ENCODE measurements around the gene FLYWCH2.
"Not testable (repeated sequence)": the region's sequence is repeated elsewhere in the genome, so short reads cannot be mapped to it uniquely, and the experiment has no call there.

FLYWCH2 gene

GRCh38 chr16:2938206-2938605 lies 55.2 kb downstream of the FLYWCH2 start:
- H3K27me3 ChIP-seq (ENCODE audit: control insufficient read depth in 1 of 2, insufficient read depth in 1 of 2, low read length in 2 of 2) = no peaks in the 10 kb centered on the region
- WGBS = 94% methylated on average over 12 of the region's 12 CpGs

GRCh38 chr16:2939968-2940367 lies 57.0 kb downstream of the FLYWCH2 start:
- no peak overlapping the region for H2AK5ac ChIP-seq (ENCODE audit: low read length, severe bottlenecking)
- H2BK120ac ChIP-seq (ENCODE audit: low read depth, low read length) = no peak overlapping the region
- no peak overlapping the region for H3K27ac ChIP-seq (ENCODE audit: low read length, poor library complexity, severe bottlenecking)
- H2BK5ac ChIP-seq (ENCODE audit: low read depth, low read length, poor library complexity, severe bottlenecking) = no peak overlapping the region
- no peak overlapping the region for H2AFZ ChIP-seq (ENCODE audit: low read depth, low read length)
- H3K4me3 ChIP-seq (ENCODE audit: insufficient read depth in 1 of 2, low read depth in 1 of 2, low read length in 2 of 2) = no peak overlapping the region
- no peak overlapping the region for H3K4ac ChIP-seq (ENCODE audit: low read depth in 1 of 2, low read length in 2 of 2)
- no peak overlapping the region for H4K91ac ChIP-seq (ENCODE audit: low read length)
- H2BK12ac ChIP-seq (ENCODE audit: low read length in 2 of 2) = no peak overlapping the region
- H3K79me1 ChIP-seq (replicated peaks; ENCODE audit: low read length, poor library complexity, severe bottlenecking) = peaks cover 15% of the 10 kb centered on the region
- no peak overlapping the region for H3K14ac ChIP-seq (ENCODE audit: low read length in 2 of 2)
- H2BK15ac ChIP-seq (ENCODE audit: low read depth, poor library complexity, severe bottlenecking) = no peak overlapping the region
- H3K36me3 ChIP-seq (ENCODE audit: control insufficient read depth in 1 of 2, insufficient read depth in 2 of 2, low read depth in 1 of 2, low read length in 2 of 2) = peaks cover 80 to 87% of the 10 kb centered on the region in 2 experiments
- H4K8ac ChIP-seq (ENCODE audit: low read length) = no peak overlapping the region
- no peak overlapping the region for H3K18ac ChIP-seq (ENCODE audit: low read depth in 1 of 2, low read length in 2 of 2)
- H3K9ac ChIP-seq (ENCODE audit: low read length) = no peak overlapping the region
- H3K4me2 ChIP-seq (ENCODE audit: low read length, poor library complexity, severe bottlenecking) = no peak overlapping the region
- WGBS = 89% methylated on average over 2 of the region's 2 CpGs
- H3K27me3 ChIP-seq (ENCODE audit: control insufficient read depth in 1 of 2, insufficient read depth in 1 of 2, low read length in 2 of 2) = no peaks in the 10 kb centered on the region
- H3K23ac ChIP-seq (ENCODE audit: low read length in 2 of 2) = no peak overlapping the region
- H3K9me3 ChIP-seq (ENCODE audit: control insufficient read depth, low read length) = no peaks in the 10 kb centered on the region
- peaks cover 3% of the 10 kb centered on the region for H3K4me1 ChIP-seq (ENCODE audit: control insufficient read depth, insufficient read depth, low read depth, low read length)
- DNase-seq = no peak

More at GRCh38 chr16:2938206-2938605, 55.2 kb downstream of the FLYWCH2 start:
- H3K36me3 ChIP-seq (ENCODE audit: control insufficient read depth in 1 of 2, insufficient read depth in 2 of 2, low read depth in 1 of 2, low read length in 2 of 2) = peaks cover 86 to 88% of the 10 kb centered on the region in 2 experiments
- peaks cover 21% of the 10 kb centered on the region for H3K79me1 ChIP-seq (replicated peaks; ENCODE audit: low read length, poor library complexity, severe bottlenecking)
- peaks cover 3% of the 10 kb centered on the region for H3K4me1 ChIP-seq (ENCODE audit: control insufficient read depth, insufficient read depth, low read depth, low read length)
- no peak overlapping the region for H2AK5ac ChIP-seq (ENCODE audit: low read length, severe bottlenecking)
- no peak overlapping the region for H3K4me3 ChIP-seq (ENCODE audit: insufficient read depth in 1 of 2, low read depth in 1 of 2, low read length in 2 of 2)
- H2BK12ac ChIP-seq (ENCODE audit: low read length in 2 of 2) = no peak overlapping the region
- H3K9me3 ChIP-seq (ENCODE audit: control insufficient read depth, low read length) = no peaks in the 10 kb centered on the region
- H4K91ac ChIP-seq (ENCODE audit: low read length) = no peak overlapping the region
- no peak overlapping the region for H2BK120ac ChIP-seq (ENCODE audit: low read depth, low read length)
- no peak overlapping the region for H3K27ac ChIP-seq (ENCODE audit: low read length, poor library complexity, severe bottlenecking)
- peak overlapping the region in 1 of 2 experiments; percentile 63 for H3K14ac ChIP-seq (ENCODE audit: low read length in 2 of 2)
- no peak for DNase-seq
- H3K18ac ChIP-seq (ENCODE audit: low read depth in 1 of 2, low read length in 2 of 2) = no peak overlapping the region
- H2AFZ ChIP-seq (ENCODE audit: low read depth, low read length) = no peak overlapping the region
- no peak overlapping the region for H3K4ac ChIP-seq (ENCODE audit: low read depth in 1 of 2, low read length in 2 of 2)
- no peak overlapping the region for H2BK15ac ChIP-seq (ENCODE audit: low read depth, poor library complexity, severe bottlenecking)
- H3K9ac ChIP-seq (ENCODE audit: low read length) = no peak overlapping the region
- H2BK5ac ChIP-seq (ENCODE audit: low read depth, low read length, poor library complexity, severe bottlenecking) = no peak overlapping the region
- no peak overlapping the region for H3K4me2 ChIP-seq (ENCODE audit: low read length, poor library complexity, severe bottlenecking)
- no peak overlapping the region for H3K23ac ChIP-seq (ENCODE audit: low read length in 2 of 2)
- no peak overlapping the region for H4K8ac ChIP-seq (ENCODE audit: low read length)

DNA sequence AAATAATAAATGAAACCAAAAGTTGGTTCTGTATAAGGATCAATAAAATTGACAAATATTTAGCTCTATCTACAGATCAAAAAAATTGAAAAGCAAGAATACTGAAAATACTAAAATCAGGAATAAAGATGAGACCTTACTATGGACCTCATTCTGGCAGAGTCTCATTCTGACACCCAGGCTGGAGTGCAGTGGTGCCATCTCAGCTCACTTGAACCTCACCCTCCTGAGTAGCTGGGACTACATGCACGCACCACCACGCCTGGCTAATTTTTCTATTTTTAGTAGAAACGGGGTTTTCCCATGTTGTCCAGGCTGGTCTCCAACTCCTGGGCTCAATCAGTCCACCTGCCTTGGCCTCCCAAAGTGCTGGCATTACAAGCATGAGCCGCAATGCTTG lies 59.0 kb downstream of the FLYWCH2 start:
- no peak overlapping the region for H3K23ac ChIP-seq (ENCODE audit: low read length in 2 of 2)
- no peak overlapping the region for H3K4me2 ChIP-seq (ENCODE audit: low read length, poor library complexity, severe bottlenecking)
- H2BK12ac ChIP-seq (ENCODE audit: low read length in 2 of 2) = no peak overlapping the region
- H4K91ac ChIP-seq (ENCODE audit: low read length) = no peak overlapping the region
- H2BK5ac ChIP-seq (ENCODE audit: low read depth, low read length, poor library complexity, severe bottlenecking) = no peak overlapping the region
- H3K4me3 ChIP-seq (ENCODE audit: insufficient read depth in 1 of 2, low read depth in 1 of 2, low read length in 2 of 2) = no peak overlapping the region
- H2AK5ac ChIP-seq (ENCODE audit: low read length, severe bottlenecking) = no peak overlapping the region
- H3K18ac ChIP-seq (ENCODE audit: low read depth in 1 of 2, low read length in 2 of 2) = no peak overlapping the region
- H3K79me1 ChIP-seq (replicated peaks; ENCODE audit: low read length, poor library complexity, severe bottlenecking) = peaks cover 6% of the 10 kb centered on the region
- H3K9ac ChIP-seq (ENCODE audit: low read length) = no peak overlapping the region
- WGBS = 99% methylated on average over 4 of the region's 4 CpGs
- H3K9me3 ChIP-seq (ENCODE audit: control insufficient read depth, low read length) = no peaks in the 10 kb centered on the region
- no peaks in the 10 kb centered on the region for H3K27me3 ChIP-seq (ENCODE audit: control insufficient read depth in 1 of 2, insufficient read depth in 1 of 2, low read length in 2 of 2)
- H3K14ac ChIP-seq (ENCODE audit: low read length in 2 of 2) = no peak overlapping the region
- H3K4ac ChIP-seq (ENCODE audit: low read depth in 1 of 2, low read length in 2 of 2) = no peak overlapping the region
- peaks cover 60 to 80% of the 10 kb centered on the region in 2 experiments for H3K36me3 ChIP-seq (ENCODE audit: control insufficient read depth in 1 of 2, insufficient read depth in 2 of 2, low read depth in 1 of 2, low read length in 2 of 2)
- H3K27ac ChIP-seq (ENCODE audit: low read length, poor library complexity, severe bottlenecking) = no peak overlapping the region
- H2AFZ ChIP-seq (ENCODE audit: low read depth, low read length) = no peak overlapping the region
- H2BK120ac ChIP-seq (ENCODE audit: low read depth, low read length) = no peak overlapping the region
- no peak for DNase-seq
- no peak overlapping the region for H4K8ac ChIP-seq (ENCODE audit: low read length)
- no peak overlapping the region for H2BK15ac ChIP-seq (ENCODE audit: low read depth, poor library complexity, severe bottlenecking)
- peaks cover 3% of the 10 kb centered on the region for H3K4me1 ChIP-seq (ENCODE audit: control insufficient read depth, insufficient read depth, low read depth, low read length)

- H3K4me3 ChIP-seq (ENCODE audit: insufficient read depth in 1 of 2, low read depth in 1 of 2, low read length in 2 of 2); H2AK5ac ChIP-seq (ENCODE audit: low read length, severe bottlenecking); H3K4ac ChIP-seq (ENCODE audit: low read depth in 1 of 2, low read length in 2 of 2); H4K8ac ChIP-seq (ENCODE audit: low read length); H3K4me1 ChIP-seq (ENCODE audit: control insufficient read depth, insufficient read depth, low read depth, low read length); H3K27me3 ChIP-seq (ENCODE audit: control insufficient read depth in 1 of 2, insufficient read depth in 1 of 2, low read length in 2 of 2); H3K18ac ChIP-seq (ENCODE audit: low read depth in 1 of 2, low read length in 2 of 2); H2BK120ac ChIP-seq (ENCODE audit: low read depth, low read length); H2BK15ac ChIP-seq (ENCODE audit: low read depth, poor library complexity, severe bottlenecking); H3K23ac ChIP-seq (ENCODE audit: low read length in 2 of 2); H2BK12ac ChIP-seq (ENCODE audit: low read length in 2 of 2); H3K14ac ChIP-seq (ENCODE audit: low read length in 2 of 2); H2BK5ac ChIP-seq (ENCODE audit: low read depth, low read length, poor library complexity, severe bottlenecking); H2AFZ ChIP-seq (ENCODE audit: low read depth, low read length); H3K4me2 ChIP-seq (ENCODE audit: low read length, poor library complexity, severe bottlenecking); H4K91ac ChIP-seq (ENCODE audit: low read length); H3K79me1 ChIP-seq (replicated peaks; ENCODE audit: low read length, poor library complexity, severe bottlenecking); H3K9me3 ChIP-seq (ENCODE audit: control insufficient read depth, low read length); H3K9ac ChIP-seq (ENCODE audit: low read length); DNase-seq; H3K27ac ChIP-seq (ENCODE audit: low read length, poor library complexity, severe bottlenecking): not testable (repeated sequence)
- H3K36me3 ChIP-seq (ENCODE audit: control insufficient read depth in 1 of 2, insufficient read depth in 2 of 2, low read depth in 1 of 2, low read length in 2 of 2) = peaks cover 48 to 73% of the 10 kb centered on the region in 2 experiments
- 96% methylated on average over 10 of the region's 12 CpGs for WGBS
Observed at GRCh38 chr16:2943716-2944115, 60.7 kb downstream of the FLYWCH2 start.
